Measurements from ENCODE around the gene PDE1C.
A peak's percentile ranks its signal among the peaks of the same experiment; 100 is the strongest.

PDE1C gene

DNA sequence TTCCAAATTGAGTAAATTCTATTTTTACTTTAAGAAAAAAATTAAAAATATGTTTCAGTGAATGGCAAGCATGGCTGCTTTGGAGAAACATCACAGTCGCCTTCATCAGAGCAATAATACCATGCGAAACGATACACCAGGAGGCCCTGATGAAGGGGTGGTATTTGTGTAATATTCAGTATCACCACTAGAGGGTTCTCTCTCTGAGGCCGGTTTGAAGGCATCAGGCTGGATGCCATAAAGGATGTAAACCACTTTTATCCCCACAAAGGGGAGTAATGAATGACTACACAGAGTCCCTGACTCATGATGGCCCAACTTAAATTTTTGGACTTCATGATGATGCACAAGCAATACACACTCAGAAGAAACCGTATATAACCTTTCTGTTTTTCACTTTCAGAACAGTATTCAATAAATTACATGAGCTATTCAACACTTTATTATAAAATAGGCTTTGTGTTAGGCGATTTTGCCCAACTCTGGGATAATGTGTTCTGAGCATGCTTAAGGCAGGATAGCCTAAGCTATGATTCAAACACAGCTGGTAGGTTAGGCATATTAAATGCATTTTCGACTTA is 287.7 kb downstream of the PDE1C start:
- no peak overlapping the region for H3K4me2 ChIP-seq (ENCODE audit: low read depth, low read length, poor library complexity, severe bottlenecking)
- no peak overlapping the region for H2AFZ ChIP-seq (ENCODE audit: low read length)
- H4K20me1 ChIP-seq (ENCODE audit: insufficient read depth, low read length, poor library complexity, severe bottlenecking), result no peaks in the 10 kb centered on the region
- TF ChIP-seq CTCF (conservative IDR thresholded peaks at IDR 0.05; ENCODE audit: low read length), result peak; percentile 77
- no peak for TF ChIP-seq EZH2phosphoT487 (IDR thresholded peaks at IDR 0.05; ENCODE audit: borderline replicate concordance)
- H3K9ac ChIP-seq (ENCODE audit: low read depth, low read length, poor library complexity, severe bottlenecking), result no peak overlapping the region
- H3K79me2 ChIP-seq (ENCODE audit: insufficient read depth, low read length), result no peaks in the 10 kb centered on the region
- no peaks in the 10 kb centered on the region for H3K4me1 ChIP-seq (ENCODE audit: insufficient read depth, low read length, poor library complexity, severe bottlenecking)
- no peaks in the 10 kb centered on the region for H3F3A ChIP-seq (ENCODE audit: low read depth)
- H3K9me2 ChIP-seq (replicated peaks; ENCODE audit: low read depth, low read length), result no peaks in the 10 kb centered on the region
- H3K9me3 ChIP-seq (ENCODE audit: insufficient read depth, low read depth, low read length), result no peaks in the 10 kb centered on the region
- H3K4me3 ChIP-seq (ENCODE audit: low read length, poor library complexity, severe bottlenecking), result no peak overlapping the region
- H3K27me3 ChIP-seq (ENCODE audit: insufficient read depth, low read length, poor library complexity, severe bottlenecking), result no peaks in the 10 kb centered on the region
- H3K36me3 ChIP-seq (ENCODE audit: insufficient read depth, low read length), result no peaks in the 10 kb centered on the region

GRCh38 chr7:31778296-31778695 is 291.9 kb downstream of the PDE1C start:
- Histone ChIP-seq H4K20me1 (ENCODE audit: insufficient read depth, low read length, poor library complexity, severe bottlenecking) (no peaks in the 10 kb centered on the region), H3K79me2 (ENCODE audit: insufficient read depth, low read length) (no peaks in the 10 kb centered on the region), H3K36me3 (ENCODE audit: insufficient read depth, low read length) (no peaks in the 10 kb centered on the region), H3K4me2 (ENCODE audit: low read depth, low read length, poor library complexity, severe bottlenecking) (no peak overlapping the region), H3K27me3 (ENCODE audit: insufficient read depth, low read length, poor library complexity, severe bottlenecking) (no peaks in the 10 kb centered on the region), H3K4me1 (ENCODE audit: insufficient read depth, low read length, poor library complexity, severe bottlenecking) (no peaks in the 10 kb centered on the region), H3K4me3 (ENCODE audit: low read length, poor library complexity, severe bottlenecking) (no peak overlapping the region), H3K9me3 (ENCODE audit: insufficient read depth, low read depth, low read length) (no peaks in the 10 kb centered on the region), H3K9me2 (replicated peaks; ENCODE audit: low read depth, low read length) (no peaks in the 10 kb centered on the region), H3K9ac (ENCODE audit: low read depth, low read length, poor library complexity, severe bottlenecking) (no peak overlapping the region), H2AFZ (ENCODE audit: low read length) (no peak overlapping the region), H3F3A (ENCODE audit: low read depth) (no peaks in the 10 kb centered on the region)
- TF ChIP-seq EZH2phosphoT487 (IDR thresholded peaks at IDR 0.05; ENCODE audit: borderline replicate concordance) (no peak), CTCF (conservative IDR thresholded peaks at IDR 0.05; ENCODE audit: low read length) (no peak)

- H3K9ac ChIP-seq (ENCODE audit: low read depth, low read length, poor library complexity, severe bottlenecking), result no peak overlapping the region
- no peaks in the 10 kb centered on the region for H3K9me2 ChIP-seq (replicated peaks; ENCODE audit: low read depth, low read length)
- no peaks in the 10 kb centered on the region for H3K36me3 ChIP-seq (ENCODE audit: insufficient read depth, low read length)
- no peak overlapping the region for H3K4me3 ChIP-seq (ENCODE audit: low read length, poor library complexity, severe bottlenecking)
- TF ChIP-seq CTCF (conservative IDR thresholded peaks at IDR 0.05; ENCODE audit: low read length) (no peak), EZH2phosphoT487 (IDR thresholded peaks at IDR 0.05; ENCODE audit: borderline replicate concordance) (no peak)
- no peaks in the 10 kb centered on the region for H3K9me3 ChIP-seq (ENCODE audit: insufficient read depth, low read depth, low read length)
- H3K27me3 ChIP-seq (ENCODE audit: insufficient read depth, low read length, poor library complexity, severe bottlenecking), result no peaks in the 10 kb centered on the region
- no peaks in the 10 kb centered on the region for H4K20me1 ChIP-seq (ENCODE audit: insufficient read depth, low read length, poor library complexity, severe bottlenecking)
- H3K4me2 ChIP-seq (ENCODE audit: low read depth, low read length, poor library complexity, severe bottlenecking), result no peak overlapping the region
- H2AFZ ChIP-seq (ENCODE audit: low read length), result no peak overlapping the region
- no peaks in the 10 kb centered on the region for H3K79me2 ChIP-seq (ENCODE audit: insufficient read depth, low read length)
- no peaks in the 10 kb centered on the region for H3K4me1 ChIP-seq (ENCODE audit: insufficient read depth, low read length, poor library complexity, severe bottlenecking)
- no peaks in the 10 kb centered on the region for H3F3A ChIP-seq (ENCODE audit: low read depth)
Measured at GRCh38 chr7:31776616-31777015, 293.6 kb downstream of the PDE1C start.
